SK-MEL-5 (cell line): Measurements from ENCODE around the gene DSTN. TPM values are rescaled to one million over a fixed set of nuclear protein-coding genes. Genes with fewer than 3 reads are reported as not detected.

Source experiments
- DNase-seq: peaks from one replicate; pipeline ENCODE4 v3.0.0-alpha.2; 2016; ENCODE audit warnings: low read depth, low spot score
- in situ Hi-C: cut with HindIII; loops from 2 replicates; pipeline ENCODE4 v1.10.0; 2016; ENCODE audit warnings: low sequenced_read_pairs, high pct_unique_total_duplicates, low pct_unique_long_range_greater_than_20kb
- total RNA-seq: library from RNA; depleted of rRNA; stranded (reverse); fragments of >200 nt; shearing (Covaris generic); gene quantifications from 2 replicates; pipeline ENCODE4 v1.2.3, GENCODE V29; 2014

DSTN gene
- total RNA-seq, 1 experiment from 2014 or later: 180 TPM

DNA sequence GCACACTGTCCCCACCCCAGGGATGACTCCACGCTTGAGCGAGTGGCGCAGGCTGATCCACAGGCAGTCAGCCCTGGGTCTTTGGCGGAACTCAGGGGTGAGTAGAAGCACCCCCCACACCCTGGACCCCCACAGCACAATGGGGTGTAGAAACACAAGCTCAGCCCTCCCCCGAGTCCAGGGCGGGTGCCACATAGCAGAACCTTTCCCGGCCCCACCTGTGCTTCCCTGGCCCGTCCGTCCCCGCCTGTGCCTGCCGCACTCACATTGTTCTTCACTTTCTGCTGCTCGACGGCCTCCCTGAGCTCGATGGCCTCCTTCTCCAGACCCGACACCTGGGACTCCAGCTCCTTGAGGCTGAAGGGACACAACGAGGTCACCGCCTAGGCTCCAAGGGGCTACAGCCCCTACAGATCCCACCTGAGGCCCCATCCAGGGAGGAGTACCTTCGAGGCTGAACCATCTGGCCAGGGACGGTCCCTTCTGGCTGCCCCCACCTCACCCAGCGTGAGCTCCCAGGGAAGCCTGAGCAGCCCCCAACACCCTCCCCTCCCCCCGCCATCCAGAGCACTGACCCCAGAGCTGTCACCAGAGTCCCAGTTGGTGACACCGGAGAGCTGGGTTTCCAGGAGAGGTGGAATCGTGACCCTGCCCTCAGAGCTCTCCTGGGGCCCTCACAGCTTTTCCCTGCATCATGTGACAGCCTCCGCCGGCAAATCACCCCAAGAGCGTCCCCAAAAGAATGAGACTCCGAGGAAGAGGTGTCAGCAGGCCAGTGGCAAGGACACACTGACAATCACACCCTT lies 55.6 kb downstream of the DSTN start:
- no peak for DNase-seq
- in situ Hi-C loops: no loop called here

DNA sequence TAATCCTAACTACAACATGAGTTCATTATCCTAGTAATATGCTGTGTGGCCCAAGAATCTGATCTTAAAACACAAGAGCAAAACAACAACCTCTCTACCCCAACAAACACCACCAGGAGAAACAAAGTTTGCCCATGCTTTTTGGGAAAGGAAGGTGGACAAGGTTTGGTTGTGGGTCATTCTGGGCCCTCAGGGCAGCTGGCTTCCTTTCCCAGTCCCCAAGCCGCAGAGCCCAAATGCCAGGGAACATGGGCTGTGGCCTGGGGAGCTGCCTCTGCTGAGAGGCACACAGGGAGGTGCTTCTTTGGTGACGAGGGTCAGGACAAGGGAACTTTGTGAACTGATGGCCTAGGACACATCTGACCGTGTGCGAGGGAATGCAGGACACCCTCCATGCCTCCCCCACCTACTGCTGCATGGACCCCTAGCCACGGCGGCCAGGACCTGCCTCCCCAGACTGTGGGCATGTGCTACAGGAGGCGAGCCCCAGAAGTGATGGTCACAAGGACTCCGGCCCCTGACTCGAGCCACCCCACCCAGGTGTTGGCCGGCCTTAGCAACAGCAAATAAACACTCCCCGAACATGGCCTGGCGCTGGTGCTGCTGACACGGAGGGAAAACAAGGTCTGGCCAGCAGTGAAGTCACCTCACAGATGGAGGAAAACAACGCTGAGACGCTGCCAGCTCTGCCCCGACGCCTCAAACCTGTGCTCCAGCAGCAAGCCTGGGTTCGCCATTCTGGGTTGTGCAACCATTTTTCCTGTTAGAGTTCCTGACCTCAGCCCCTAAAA lies 56.5 kb downstream of the DSTN start:
- DNase-seq: no peak
- in situ Hi-C loops: no loop called here

DNA sequence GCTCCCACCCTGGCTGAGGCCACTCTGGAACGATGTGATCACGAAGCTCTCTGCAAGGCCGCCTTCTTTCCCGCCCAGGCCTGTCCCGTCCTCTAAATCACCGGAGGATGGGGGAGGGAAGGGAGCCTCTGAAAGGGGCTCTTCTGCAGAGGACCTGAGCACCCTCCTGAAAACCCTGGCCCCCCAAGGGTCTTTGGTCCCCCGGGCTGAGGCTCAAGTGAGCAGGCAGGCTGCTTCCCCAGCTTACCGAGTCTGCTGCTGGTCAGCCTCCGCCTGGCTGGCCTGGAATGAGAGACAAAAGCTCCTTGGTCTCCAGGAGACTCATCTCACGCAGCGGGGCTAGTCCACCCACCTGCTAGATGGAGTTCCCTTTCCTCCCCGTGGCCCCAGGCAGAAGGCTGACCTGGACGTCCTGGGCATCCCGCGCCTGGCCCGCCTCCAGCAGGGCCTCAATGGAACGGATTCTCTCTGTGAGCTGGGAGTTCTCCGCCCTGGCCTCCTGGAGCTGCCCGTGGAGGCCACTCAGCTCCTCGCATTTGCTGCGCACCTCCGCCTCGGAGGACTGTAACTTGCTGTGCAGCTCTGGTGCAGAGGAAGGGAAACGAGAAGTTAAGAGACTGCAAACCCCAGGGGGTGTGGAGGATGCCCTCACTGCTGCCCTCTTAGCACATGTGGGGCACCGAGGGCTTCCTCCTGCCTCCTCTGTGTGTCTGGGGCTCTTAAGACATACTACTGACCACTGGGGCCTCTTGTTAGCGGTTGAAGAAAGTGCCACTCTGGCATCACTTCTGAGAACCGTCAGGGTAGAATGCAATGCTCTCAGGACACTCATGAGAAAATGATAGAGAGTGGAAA lies 57.5 kb downstream of the DSTN start:
- no peak for DNase-seq
- in situ Hi-C loops: no loop called here

DNA sequence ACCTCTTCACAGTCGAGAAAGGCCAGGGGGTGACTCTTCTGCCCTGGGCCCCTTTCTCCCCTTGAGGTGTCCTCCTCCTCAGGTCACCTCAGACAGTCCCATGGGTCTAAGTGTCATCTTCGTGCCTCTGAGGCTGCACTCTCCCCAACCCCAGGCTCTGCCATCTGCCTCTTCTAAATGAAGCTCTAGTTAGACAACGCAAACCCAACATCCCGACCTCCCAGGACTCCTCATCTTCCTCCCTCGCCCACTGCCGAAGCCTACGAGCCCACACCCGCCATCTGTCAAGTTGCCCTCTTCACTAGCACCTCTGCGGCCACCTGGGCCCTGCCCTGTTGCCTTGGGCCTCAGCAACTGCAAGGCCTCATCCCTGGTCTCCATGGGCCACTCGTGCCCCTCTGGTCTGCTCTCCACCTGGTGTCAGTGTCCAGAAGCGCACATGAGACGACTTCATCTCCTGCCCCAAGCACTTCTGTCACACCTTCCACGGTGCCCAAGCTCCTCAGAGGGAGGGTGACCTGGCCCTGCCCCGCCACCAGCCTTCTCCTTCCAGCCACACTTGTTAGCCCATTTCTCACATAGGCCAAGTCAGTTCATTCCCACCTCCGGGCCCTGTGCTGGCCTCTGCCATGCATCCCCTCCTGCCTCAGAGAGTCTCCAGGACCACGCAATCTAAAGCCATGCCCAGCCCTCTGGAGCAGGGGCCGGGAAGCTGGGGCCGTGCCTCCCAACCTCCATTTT lies 58.4 kb downstream of the DSTN start:
- DNase-seq: no peak
- in situ Hi-C loops: no loop called here

DNA sequence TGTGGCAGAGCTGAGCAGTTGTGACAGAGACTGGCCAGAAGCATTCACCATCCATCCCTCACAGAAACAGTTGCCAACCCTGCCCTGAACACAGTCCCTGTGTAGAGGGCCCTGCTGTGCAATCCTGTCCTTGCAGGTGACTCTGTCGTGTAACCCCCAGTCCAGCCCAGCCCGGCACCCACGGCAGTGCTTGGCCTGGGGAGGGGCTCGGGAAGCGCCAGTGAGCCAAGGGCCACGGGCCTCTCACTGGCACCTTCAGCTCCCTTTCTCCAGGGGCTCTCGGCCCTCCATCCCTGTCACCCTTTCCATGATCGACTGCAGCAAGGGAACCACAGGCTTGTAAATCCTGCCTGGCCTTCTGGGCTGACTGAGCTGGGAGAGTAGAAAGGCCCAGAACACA lies 59.1 kb downstream of the DSTN start:
- no peak for DNase-seq
- in situ Hi-C loops: no loop called here

DNA sequence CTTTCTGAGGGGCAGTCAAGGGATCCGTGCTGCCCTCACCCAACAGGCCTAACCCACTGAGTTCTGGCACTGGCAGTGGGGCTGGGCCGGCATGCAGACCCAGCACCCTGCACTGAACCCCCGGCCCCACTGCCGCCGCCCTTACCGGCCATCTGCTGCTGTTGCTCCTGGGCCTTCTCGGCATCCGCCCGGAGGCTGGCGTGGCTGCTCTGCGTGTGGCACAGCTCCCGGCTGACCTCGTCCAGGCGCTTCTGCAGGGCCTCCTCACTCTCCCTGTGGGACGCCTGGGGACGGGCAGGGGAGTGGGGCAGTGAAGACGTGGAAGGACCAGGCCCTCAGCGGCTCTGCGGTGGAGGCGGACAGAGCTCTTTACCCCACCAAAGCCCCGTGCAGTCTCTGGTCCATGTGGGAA lies 59.8 kb downstream of the DSTN start:
- in situ Hi-C loops: no loop called here
- no peak for DNase-seq

DNA sequence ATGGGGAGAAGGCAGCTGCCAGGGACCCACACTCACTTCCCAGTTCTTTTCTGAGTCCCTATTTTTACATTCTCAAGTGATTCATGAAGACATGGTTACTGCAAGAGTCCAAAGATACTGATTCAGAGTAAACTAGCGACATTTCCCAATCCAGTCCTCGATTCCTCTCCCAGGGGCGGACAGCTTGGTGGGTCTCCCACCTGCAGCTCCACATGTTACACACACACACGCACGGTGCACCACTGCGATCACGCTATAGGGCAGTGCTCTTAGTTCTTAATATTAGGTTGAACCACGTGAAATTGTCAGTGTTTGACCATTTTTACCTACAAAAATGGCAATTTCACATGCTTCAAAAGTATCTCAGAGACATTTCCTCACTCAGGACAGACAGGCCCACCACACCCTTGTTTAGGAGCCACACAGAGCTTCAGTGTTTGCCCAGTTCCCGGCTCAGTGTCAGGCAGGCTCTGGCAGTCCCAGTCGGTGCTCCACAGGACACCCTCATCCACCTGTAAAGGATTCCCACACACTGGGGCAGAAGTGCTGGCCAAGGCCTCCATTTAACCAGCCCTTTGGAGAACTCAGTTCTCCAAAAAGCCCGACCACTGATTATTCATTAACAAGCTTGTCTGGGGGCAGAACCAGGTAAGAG lies 60.4 kb downstream of the DSTN start:
- no peak for DNase-seq
- in situ Hi-C loops: no loop called here

DNA sequence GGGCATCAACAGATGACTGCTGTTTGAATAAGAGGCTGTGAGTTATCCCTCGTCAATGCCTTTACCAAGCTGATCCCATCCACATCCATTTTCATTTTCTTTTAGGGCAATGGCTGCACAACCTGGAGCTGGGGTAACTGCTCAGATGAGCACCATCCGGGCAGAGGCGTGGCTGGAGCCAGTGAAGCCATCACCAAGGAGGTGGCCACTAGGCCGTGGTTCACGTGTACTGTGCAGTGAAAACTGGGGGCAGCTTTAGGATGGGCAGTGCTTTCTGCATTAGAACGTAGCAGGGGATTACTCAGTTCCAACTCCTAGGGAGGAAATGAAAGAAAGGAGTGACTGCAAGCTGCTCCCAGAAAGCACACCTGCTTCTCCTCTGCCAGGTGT lies 60.9 kb downstream of the DSTN start:
- in situ Hi-C loops: no loop called here
- DNase-seq: no peak

DNA sequence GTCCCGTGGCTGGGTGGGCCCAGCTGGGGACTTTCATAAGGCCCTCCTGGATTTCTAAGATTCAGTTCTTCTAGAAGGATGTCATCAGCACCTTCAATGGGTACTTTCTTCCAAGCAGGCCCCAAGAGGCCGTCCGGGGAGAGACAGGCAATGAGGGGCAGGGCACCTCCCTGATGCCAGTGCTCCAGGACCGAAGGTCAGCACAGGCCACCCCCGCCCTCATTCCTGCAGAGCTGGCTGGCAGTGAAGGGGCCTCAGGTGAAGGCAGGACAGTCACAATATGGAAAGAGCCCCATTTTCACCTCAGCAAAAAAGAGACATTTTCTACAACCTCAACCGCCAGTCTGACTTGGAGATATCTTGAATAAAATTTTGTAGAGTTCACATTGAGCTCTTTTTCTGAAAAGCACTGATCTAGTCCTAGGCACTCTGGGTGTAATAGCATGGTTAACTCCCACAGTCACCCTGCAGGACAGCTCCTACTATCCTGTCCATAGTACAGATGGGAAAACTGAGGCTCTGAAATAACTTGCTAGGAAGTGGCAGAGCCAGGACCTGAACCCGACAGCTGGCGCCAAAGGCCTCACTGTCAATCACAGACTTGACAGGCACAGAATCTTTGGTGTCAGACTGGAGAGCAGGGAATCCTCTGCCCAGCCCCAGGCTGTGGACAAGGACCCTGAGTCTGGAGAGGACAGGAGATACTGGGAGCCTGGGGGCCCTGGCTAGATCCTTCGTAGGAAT lies 61.9 kb downstream of the DSTN start:
- in situ Hi-C loops: no loop called here

DNA sequence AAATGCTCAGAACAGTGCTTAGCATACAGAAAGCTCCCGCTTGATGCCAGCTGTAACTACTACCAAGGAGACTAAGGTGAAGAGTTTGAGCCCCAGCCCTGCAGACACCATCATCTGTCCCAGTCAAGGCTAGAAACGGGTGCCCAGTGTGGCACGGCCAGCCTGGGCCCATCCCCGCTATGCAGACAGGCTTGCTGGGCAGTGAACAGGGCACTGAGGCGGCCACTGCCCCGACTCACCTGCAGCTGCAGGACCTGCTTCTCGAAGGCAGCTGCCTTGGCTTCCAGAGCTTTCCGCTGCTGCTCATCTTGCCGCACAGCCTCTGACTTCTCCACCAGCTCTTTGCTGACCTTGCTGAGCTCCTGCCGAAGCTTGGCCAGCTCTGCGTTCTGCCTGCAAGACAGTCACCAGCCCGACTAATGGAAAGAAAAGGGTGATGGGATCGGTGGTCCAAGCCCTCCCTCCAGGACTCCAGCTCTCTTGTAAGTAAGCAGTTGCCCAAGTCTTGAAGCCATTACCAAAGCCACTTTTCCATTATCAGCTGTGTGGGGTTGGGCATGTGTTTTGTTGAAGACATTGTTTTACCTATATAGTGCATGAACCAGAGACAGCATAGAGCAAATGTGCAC lies 63.5 kb downstream of the DSTN start:
- no peak for DNase-seq
- in situ Hi-C loops: no loop called here

More for the DNA sequence above, 61.9 kb downstream of the DSTN start:
- no peak for DNase-seq

DNA sequence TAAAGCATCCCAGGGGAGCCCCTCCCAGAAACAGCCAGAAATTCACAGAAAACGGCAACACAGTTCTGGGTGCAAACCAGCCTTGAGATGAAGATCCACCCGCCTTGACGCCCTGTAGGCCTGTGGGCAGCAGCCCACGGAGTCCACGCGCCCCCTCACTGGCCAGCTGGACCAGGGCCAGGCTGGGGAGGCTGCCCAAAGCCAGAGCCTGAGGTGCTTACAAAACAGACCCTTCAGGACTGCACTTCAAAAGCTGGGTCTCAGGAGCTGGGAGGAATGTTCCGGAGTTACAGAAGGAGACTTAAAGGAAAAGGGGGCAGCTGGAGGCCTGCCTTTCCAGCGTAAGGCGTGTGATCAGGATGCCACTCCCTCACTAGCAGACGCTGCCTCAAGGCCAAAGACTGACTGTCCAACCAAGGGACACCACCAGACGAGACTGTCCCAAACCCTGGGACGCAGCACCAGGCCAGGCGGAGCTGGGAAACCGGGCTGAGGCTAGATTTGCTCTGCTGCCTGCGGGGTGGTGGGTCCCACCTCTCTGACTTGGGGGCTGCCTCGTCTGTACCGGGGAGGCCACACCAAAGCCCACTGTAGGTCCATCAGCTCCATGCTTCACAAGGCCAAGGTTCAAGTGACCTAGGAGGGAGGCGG lies 64.1 kb downstream of the DSTN start:
- in situ Hi-C loops: no loop called here
- DNase-seq: no peak

DNA sequence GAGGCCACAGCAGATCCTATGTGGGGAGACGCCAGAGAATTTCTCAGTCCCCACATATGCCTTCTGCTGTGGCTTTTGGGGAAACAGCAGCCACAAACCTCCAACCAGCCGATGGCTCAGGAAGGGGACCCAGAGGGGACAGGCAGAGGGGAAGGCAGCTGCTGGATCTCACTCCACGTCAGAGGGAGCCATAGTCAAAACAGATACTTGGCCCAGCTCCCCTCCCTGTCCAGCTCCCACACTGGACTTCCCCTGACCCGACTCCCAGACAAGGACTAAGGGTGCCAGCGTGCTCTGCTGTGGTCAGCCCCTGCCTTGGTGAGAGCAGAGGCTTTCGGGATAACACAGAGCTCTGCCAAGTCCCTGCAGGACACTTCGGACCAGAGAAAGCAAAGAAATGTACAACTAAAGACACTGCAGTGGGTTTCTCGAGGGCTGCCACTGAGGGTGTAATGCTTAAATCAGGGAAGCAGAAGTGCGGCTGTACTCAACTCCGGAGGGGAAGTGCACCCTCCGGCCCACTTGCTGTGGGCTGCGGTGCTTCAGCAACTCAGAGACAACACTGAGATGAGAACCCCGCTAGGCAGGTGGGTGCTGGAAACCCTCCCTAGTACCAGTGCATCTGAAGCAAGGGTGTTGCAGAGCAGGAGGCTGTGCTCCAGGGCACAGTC lies 64.9 kb downstream of the DSTN start:
- in situ Hi-C loops: no loop called here
- DNase-seq: no peak

DNA sequence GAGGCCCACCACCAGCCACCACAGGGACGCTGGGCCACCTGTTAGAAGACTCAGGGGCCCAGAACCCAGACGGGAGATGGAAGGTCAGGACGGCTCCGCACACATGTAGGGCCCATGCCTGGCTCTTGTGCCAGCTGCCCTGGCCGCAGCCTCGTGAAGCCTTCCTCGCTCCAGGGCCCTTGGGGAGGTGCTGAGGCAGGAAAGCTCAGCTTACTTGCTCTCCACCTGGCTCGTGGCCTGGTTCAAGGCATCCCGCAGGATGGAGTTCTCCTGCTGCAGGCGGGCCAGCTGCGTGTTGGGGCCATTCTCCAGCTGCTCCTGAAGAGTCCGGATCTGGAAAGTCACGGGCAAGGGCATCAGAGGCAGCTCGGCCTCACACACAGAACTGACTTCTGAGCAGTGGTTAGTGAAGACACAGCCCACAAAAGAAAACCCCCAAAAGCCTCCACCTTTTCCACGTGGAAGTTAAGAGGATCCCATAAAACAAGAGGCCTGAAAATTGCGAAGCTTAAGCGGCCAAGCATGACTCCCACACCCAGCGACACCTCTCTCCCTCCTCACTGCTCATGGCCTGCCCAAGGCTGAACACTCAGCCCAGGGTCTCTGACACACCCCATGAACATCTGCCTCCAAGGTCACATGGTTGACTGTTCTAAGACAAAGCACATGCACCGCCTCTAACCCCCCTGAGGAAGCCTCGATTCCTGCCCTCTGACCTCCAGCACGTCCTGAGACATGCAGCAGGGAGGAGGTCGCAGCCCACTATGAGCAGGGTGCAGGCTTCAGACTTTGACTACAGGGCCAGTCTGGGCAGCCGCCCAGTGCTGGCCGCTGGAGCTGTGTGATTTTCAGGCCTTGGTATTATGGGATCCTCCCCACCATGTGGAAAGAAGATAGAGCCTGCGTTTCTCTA lies 65.7 kb downstream of the DSTN start:
- in situ Hi-C loops: no loop called here
- no peak for DNase-seq
